OCI-LY7 (cell line): ENCODE measurements around the gene CRELD2.

Source experiments
- CTCF ChIP-seq: fragments of 200-600 bp; sonication (generic); conservative IDR thresholded peaks from 2 replicates; pipeline ENCODE4 v1.5.1; 2014; ENCODE audit warnings: mild to moderate bottlenecking, antibody characterized with exemption, low read length, moderate library complexity, mixed read lengths
- EZH2phosphoT487 ChIP-seq: fragments of 200-600 bp; sonication (generic); IDR thresholded peaks from 2 replicates; pipeline ENCODE4 v1.6.1; 2018; ENCODE audit warnings: low read depth, borderline replicate concordance, mild to moderate bottlenecking, mixed run types, antibody characterized with exemption, low read length, moderate library complexity, mixed read lengths

- TF ChIP-seq CTCF (no peak), EZH2phosphoT487 (no peak)
Measured at GRCh38 chr22:49960159-49961004, 41.9 kb downstream of the CRELD2 start, which contains the start of gene PIM3.
